ENCODE results near the gene VSTM4.

The VSTM4 gene

GRCh38 chr10:49090189-49090575 is 25.1 kb downstream of the VSTM4 start:
- DNase-seq: no peak
- Mint-ChIP-seq H3K27ac (no peak overlapping the region), H3K36me3 (ENCODE audit: low read depth) (peaks cover 4% of the 10 kb centered on the region), H3K4me3 (no peak overlapping the region), H3K27me3 (ENCODE audit: low read depth, poor library complexity) (peaks cover 9% of the 10 kb centered on the region), H3K9me3 (peaks cover 30% of the 10 kb centered on the region), H3K4me1 (peaks cover 28% of the 10 kb centered on the region)
- no peak for TF ChIP-seq CTCF (IDR thresholded peaks at IDR 0.05)

GRCh38 chr10:49089557-49090188 is 25.6 kb downstream of the VSTM4 start:
- no peak for TF ChIP-seq CTCF (IDR thresholded peaks at IDR 0.05)
- peaks cover 4% of the 10 kb centered on the region for H3K36me3 Mint-ChIP-seq (ENCODE audit: low read depth)
- DNase-seq: no peak

GRCh38 chr10:49089152-49089551 is 26.2 kb downstream of the VSTM4 start:
- no peak for DNase-seq
- TF ChIP-seq CTCF (IDR thresholded peaks at IDR 0.05): no peak
- no peak overlapping the region for H3K4me3 Mint-ChIP-seq
- no peak overlapping the region for H3K27ac Mint-ChIP-seq
- peaks cover 18% of the 10 kb centered on the region for H3K4me1 Mint-ChIP-seq
- H3K27me3 Mint-ChIP-seq (ENCODE audit: low read depth, poor library complexity): peaks cover 9% of the 10 kb centered on the region
- H3K36me3 Mint-ChIP-seq (ENCODE audit: low read depth): peaks cover 4% of the 10 kb centered on the region
- H3K9me3 Mint-ChIP-seq: peaks cover 28% of the 10 kb centered on the region

More at GRCh38 chr10:49089557-49090188, 25.6 kb downstream of the VSTM4 start:
- peaks cover 23% of the 10 kb centered on the region for H3K4me1 Mint-ChIP-seq
- H3K27ac Mint-ChIP-seq: no peak overlapping the region
- no peak overlapping the region for H3K4me3 Mint-ChIP-seq
- peaks cover 9% of the 10 kb centered on the region for H3K27me3 Mint-ChIP-seq (ENCODE audit: low read depth, poor library complexity)
- H3K9me3 Mint-ChIP-seq: peaks cover 31% of the 10 kb centered on the region

- peaks cover 4% of the 10 kb centered on the region for H3K36me3 Mint-ChIP-seq (ENCODE audit: low read depth)
- H3K4me3 Mint-ChIP-seq: no peak overlapping the region
- peaks cover 11% of the 10 kb centered on the region for H3K27me3 Mint-ChIP-seq (ENCODE audit: low read depth, poor library complexity)
- no peak for TF ChIP-seq CTCF (IDR thresholded peaks at IDR 0.05)
- H3K9me3 Mint-ChIP-seq: peaks cover 27% of the 10 kb centered on the region
- no peak for DNase-seq
- H3K27ac Mint-ChIP-seq: no peak overlapping the region
- H3K4me1 Mint-ChIP-seq: peaks cover 20% of the 10 kb centered on the region
Observed at GRCh38 chr10:49086889-49087288, 28.4 kb downstream of the VSTM4 start.

- peaks cover 27% of the 10 kb centered on the region for H3K9me3 Mint-ChIP-seq
- peaks cover 4% of the 10 kb centered on the region for H3K36me3 Mint-ChIP-seq (ENCODE audit: low read depth)
- H3K27ac Mint-ChIP-seq: no peak overlapping the region
- peaks cover 29% of the 10 kb centered on the region for H3K27me3 Mint-ChIP-seq (ENCODE audit: low read depth, poor library complexity)
- no peak overlapping the region for H3K4me3 Mint-ChIP-seq
- peaks cover 9% of the 10 kb centered on the region for H3K4me1 Mint-ChIP-seq
- no peak for DNase-seq
- TF ChIP-seq CTCF (IDR thresholded peaks at IDR 0.05): no peak
Observed at GRCh38 chr10:49083261-49083660, 32.1 kb downstream of the VSTM4 start.

GRCh38 chr10:49082766-49083165 is 32.6 kb downstream of the VSTM4 start:
- H3K27me3 Mint-ChIP-seq (ENCODE audit: low read depth, poor library complexity): peaks cover 29% of the 10 kb centered on the region
- H3K36me3 Mint-ChIP-seq (ENCODE audit: low read depth): peaks cover 4% of the 10 kb centered on the region
- H3K27ac Mint-ChIP-seq: no peak overlapping the region
- no peak overlapping the region for H3K4me3 Mint-ChIP-seq
- DNase-seq: no peak
- peaks cover 9% of the 10 kb centered on the region for H3K4me1 Mint-ChIP-seq
- no peak for TF ChIP-seq CTCF (IDR thresholded peaks at IDR 0.05)
- peaks cover 27% of the 10 kb centered on the region for H3K9me3 Mint-ChIP-seq

Measured in nephron progenitor cell (in vitro differentiated cells).